ENCODE data around the gene COG1. TPM values are rescaled to one million over a fixed set of nuclear protein-coding genes. Genes with fewer than 3 reads are reported as not detected.
A peak's percentile ranks its signal among the peaks of the same experiment; 100 is the strongest.

COG1 gene
- total RNA-seq, 2 donors from 2014 or later = 27.1 to 27.8 TPM

DNA sequence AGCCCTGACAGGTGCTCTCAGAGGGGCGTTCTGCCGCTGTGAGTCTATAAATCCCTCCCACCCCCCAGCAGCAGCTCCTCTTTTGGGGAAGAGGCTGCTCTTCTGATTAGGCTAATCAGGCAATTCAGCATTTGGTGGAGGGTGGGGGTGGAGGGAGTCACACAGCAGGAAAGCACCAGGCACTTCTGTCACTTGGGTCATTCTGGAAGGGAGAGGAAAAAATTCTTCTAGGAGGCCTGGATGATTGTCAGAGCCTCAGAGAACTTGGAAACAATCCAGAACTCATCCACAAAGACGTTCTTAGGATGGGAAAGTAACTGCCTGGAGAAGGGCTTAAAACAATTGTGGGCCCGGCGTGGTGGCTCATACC, 35.3 kb upstream of the COG1 start:
- no peaks in the 10 kb centered on the region for H3K9me3 Mint-ChIP-seq

DNA sequence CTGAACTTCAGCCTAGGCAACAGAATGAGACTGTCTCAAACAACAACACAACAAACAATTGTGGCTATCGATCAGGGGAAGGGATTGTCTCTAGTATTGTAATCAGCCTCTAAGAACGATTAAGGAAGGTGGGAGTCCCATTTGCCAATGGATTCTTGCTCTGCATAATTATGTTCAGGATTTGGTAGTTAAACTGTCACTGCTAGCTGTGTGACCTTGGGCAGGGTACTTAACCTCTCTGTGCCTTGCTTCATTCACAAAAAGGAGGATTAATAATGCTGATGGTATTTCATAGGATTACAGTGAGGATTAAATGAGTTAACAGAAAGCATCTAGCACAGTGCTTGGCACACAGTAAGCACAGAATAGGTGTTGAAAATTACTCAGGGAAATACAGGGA, 34.7 kb upstream of the COG1 start:
- no peak for DNase-seq
- Histone ChIP-seq H3K36me3 (ENCODE audit: control insufficient read depth, insufficient read depth, low read length) (no peaks in the 10 kb centered on the region), H3K27me3 (ENCODE audit: control insufficient read depth, insufficient read depth, low read length, poor library complexity, severe bottlenecking) (peaks cover 6% of the 10 kb centered on the region), H3K9ac (ENCODE audit: extremely low read depth, low read length, poor library complexity, severe bottlenecking) (no peak overlapping the region), H3K9me3 (ENCODE audit: control insufficient read depth, low read length) (no peaks in the 10 kb centered on the region), H3K4me1 (ENCODE audit: control insufficient read depth, insufficient read depth, low read length) (peaks cover 25% of the 10 kb centered on the region), H3K27ac (ENCODE audit: low read depth, low read length) (no peak overlapping the region), H3K4me3 (ENCODE audit: low read length) (no peak overlapping the region)
- WGBS, 2 experiments (ENCODE audit: insufficient coverage in 1 of 2, insufficient read length in 1 of 2) = 75 to 90% methylated on average over 2 of the region's 2 CpGs
- no peak overlapping the region for H3K27ac Mint-ChIP-seq
- TF ChIP-seq, protein P1, sequence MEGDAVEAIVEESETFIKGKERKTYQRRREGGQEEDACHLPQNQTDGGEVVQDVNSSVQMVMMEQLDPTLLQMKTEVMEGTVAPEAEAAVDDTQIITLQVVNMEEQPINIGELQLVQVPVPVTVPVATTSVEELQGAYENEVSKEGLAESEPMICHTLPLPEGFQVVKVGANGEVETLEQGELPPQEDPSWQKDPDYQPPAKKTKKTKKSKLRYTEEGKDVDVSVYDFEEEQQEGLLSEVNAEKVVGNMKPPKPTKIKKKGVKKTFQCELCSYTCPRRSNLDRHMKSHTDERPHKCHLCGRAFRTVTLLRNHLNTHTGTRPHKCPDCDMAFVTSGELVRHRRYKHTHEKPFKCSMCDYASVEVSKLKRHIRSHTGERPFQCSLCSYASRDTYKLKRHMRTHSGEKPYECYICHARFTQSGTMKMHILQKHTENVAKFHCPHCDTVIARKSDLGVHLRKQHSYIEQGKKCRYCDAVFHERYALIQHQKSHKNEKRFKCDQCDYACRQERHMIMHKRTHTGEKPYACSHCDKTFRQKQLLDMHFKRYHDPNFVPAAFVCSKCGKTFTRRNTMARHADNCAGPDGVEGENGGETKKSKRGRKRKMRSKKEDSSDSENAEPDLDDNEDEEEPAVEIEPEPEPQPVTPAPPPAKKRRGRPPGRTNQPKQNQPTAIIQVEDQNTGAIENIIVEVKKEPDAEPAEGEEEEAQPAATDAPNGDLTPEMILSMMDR (conservative IDR thresholded peaks at IDR 0.05) = no peak
- H3K4me1 Mint-ChIP-seq = peaks cover 61% of the 10 kb centered on the region
- H3K9me3 Mint-ChIP-seq = no peaks in the 10 kb centered on the region
- peaks cover 17% of the 10 kb centered on the region for H3K27me3 Mint-ChIP-seq (ENCODE audit: insufficient read depth)
- H3K36me3 Mint-ChIP-seq (ENCODE audit: low read depth) = no peaks in the 10 kb centered on the region
- no peak overlapping the region for H3K4me3 Mint-ChIP-seq

More for the DNA sequence above, 35.3 kb upstream of the COG1 start:
- no peak overlapping the region for H3K27ac ChIP-seq (ENCODE audit: low read depth, low read length)
- peak; percentile 72 for DNase-seq
- 53 to 80% methylated on average over 2 to 5 of the region's 5 CpGs for WGBS, 2 experiments (ENCODE audit: insufficient coverage in 1 of 2, insufficient read length in 1 of 2)
- Mint-ChIP-seq H3K27me3 (ENCODE audit: insufficient read depth) (peaks cover 11% of the 10 kb centered on the region), H3K4me3 (no peak overlapping the region), H3K4me1 (peaks cover 55% of the 10 kb centered on the region), H3K27ac (no peak overlapping the region), H3K36me3 (ENCODE audit: low read depth) (no peaks in the 10 kb centered on the region)
- no peaks in the 10 kb centered on the region for H3K27me3 ChIP-seq (ENCODE audit: control insufficient read depth, insufficient read depth, low read length, poor library complexity, severe bottlenecking)
- H3K4me1 ChIP-seq (ENCODE audit: control insufficient read depth, insufficient read depth, low read length) = peaks cover 25% of the 10 kb centered on the region
- TF ChIP-seq, protein P1 (conservative IDR thresholded peaks at IDR 0.05) = no peak
- H3K4me3 ChIP-seq (ENCODE audit: low read length) = peak overlapping the region; percentile 53
- no peak overlapping the region for H3K9ac ChIP-seq (ENCODE audit: extremely low read depth, low read length, poor library complexity, severe bottlenecking)
- no peaks in the 10 kb centered on the region for H3K36me3 ChIP-seq (ENCODE audit: control insufficient read depth, insufficient read depth, low read length)
- H3K9me3 ChIP-seq (ENCODE audit: control insufficient read depth, low read length) = no peaks in the 10 kb centered on the region

DNA sequence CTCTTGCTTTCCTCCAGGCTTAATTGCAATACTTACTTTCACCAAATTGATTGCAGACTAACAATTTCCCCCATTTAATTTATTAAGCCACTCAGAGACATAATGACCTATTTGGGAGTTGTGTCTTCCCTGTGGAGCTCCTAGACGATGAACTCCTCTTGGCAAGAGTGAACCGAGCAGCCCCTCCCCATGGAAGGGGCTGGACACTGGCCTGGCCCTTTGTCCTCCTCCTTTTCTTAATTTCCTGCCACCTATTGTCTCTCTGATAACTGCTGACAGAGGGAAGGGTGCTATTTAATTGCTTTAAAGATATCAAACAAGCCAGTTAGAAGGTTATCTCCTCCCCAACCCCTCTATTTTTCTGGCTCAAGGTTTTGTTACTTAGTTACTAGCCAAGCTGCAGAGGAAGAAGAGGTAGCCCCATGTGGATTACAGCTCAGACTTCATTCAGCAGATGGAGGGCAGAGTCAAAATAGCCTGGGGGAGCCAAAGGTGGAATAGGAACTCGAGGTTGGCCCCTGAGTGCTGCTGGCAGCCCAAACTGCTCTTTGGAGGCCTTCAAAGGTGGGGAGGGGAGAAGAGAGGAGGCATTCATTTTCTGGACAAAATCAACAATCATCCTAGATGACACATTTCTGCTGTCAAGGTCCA, 31.8 kb upstream of the COG1 start:
- H3K36me3 Mint-ChIP-seq (ENCODE audit: low read depth) = no peaks in the 10 kb centered on the region
- peak overlapping the region; percentile 29 for H3K27ac ChIP-seq (ENCODE audit: low read depth, low read length)
- no peaks in the 10 kb centered on the region for H3K9me3 Mint-ChIP-seq
- peak overlapping the region; percentile 38 for H3K4me3 ChIP-seq (ENCODE audit: low read length)
- H3K4me3 Mint-ChIP-seq = peak overlapping the region; percentile 6
- peak overlapping the region; percentile 3 for H3K9ac ChIP-seq (ENCODE audit: extremely low read depth, low read length, poor library complexity, severe bottlenecking)
- no peaks in the 10 kb centered on the region for H3K36me3 ChIP-seq (ENCODE audit: control insufficient read depth, insufficient read depth, low read length)
- peak overlapping the region; percentile 84 for H3K27ac Mint-ChIP-seq
- peaks cover 33% of the 10 kb centered on the region for H3K27me3 Mint-ChIP-seq (ENCODE audit: insufficient read depth)
- peaks cover 15% of the 10 kb centered on the region for H3K4me1 ChIP-seq (ENCODE audit: control insufficient read depth, insufficient read depth, low read length)
- no peaks in the 10 kb centered on the region for H3K9me3 ChIP-seq (ENCODE audit: control insufficient read depth, low read length)
- peaks cover 26% of the 10 kb centered on the region for H3K27me3 ChIP-seq (ENCODE audit: control insufficient read depth, insufficient read depth, low read length, poor library complexity, severe bottlenecking)
- TF ChIP-seq, protein P1 (conservative IDR thresholded peaks at IDR 0.05) = no peak
- WGBS, 2 experiments (ENCODE audit: insufficient coverage in 1 of 2, insufficient read length in 1 of 2) = 0 to 6% methylated on average over 1 to 3 of the region's 3 CpGs
- DNase-seq = peak; percentile 68
- peaks cover 69% of the 10 kb centered on the region for H3K4me1 Mint-ChIP-seq
